Body of pancreas (tissue), 4 donors: ENCODE data around the gene CLEC2B. TPM values are rescaled to one million over a fixed set of nuclear protein-coding genes. Genes with fewer than 3 reads are reported as not detected.

Source experiments
- ATAC-seq: fragments of 150-250 bp; one replicate; pipeline ENCODE4 v1.9.1; 2016
- DNase-seq, 4 donors: peaks; one replicate each; pipeline ENCODE4 v3.0.0-alpha.2; 2019
- H3K27ac ChIP-seq, 4 donors: fragments of 200-600 bp; sonication (generic); 1 replicate in 3 of 4; 2 replicates in 1 of 4; pipeline versions ENCODE4 v1.5.1 to v1.6.1; 2016 to 2019; ENCODE audit warnings: mild to moderate bottlenecking in 1 of 4, mixed read lengths in 1 of 4, moderate library complexity in 1 of 4
- H3K27me3 ChIP-seq, 2 donors: fragments of 200-600 bp; sonication (generic); one replicate each; pipeline ENCODE4 v1.6.0; 2016; ENCODE audit warnings: mild to moderate bottlenecking in 1 of 2
- H3K36me3 ChIP-seq, 2 donors: fragments of 200-600 bp; sonication (generic); replicated peaks in 1 of 2; 2 replicates each; pipeline ENCODE4 v1.5.1; 2016; ENCODE audit warnings: low read depth in 2 of 2; ENCODE audit not compliant: insufficient read depth in 1 of 2
- H3K4me1 ChIP-seq: fragments of 200-600 bp; sonication (generic); one replicate; pipeline ENCODE4 v1.6.0; 2016
- H3K4me3 ChIP-seq, 2 donors: fragments of 200-600 bp; sonication (generic); 1 replicate in 1 of 2; 2 replicates in 1 of 2; pipeline ENCODE4 v1.5.1; 2016 to 2019
- H3K9me3 ChIP-seq, 3 donors: fragments of 200-600 bp; sonication (generic); 1 replicate in 2 of 3; 2 replicates in 1 of 3; pipeline ENCODE4 v1.5.1; 2016
- POLR2A ChIP-seq, 3 donors: fragments of 450-650 bp; IDR thresholded peaks; one replicate each; pipeline ENCODE4 v1.6.1; 2016; ENCODE audit warnings: antibody characterized with exemption in 3 of 3, mild to moderate bottlenecking in 2 of 3
- WGBS, 2 donors: methylation state at CpG; one replicate each; pipeline ENCODE4 v1.1.5; 2017; 5-methylcytosine and 5-hydroxymethylcytosine counted together
- intact Hi-C: fragments of 100-400 bp; cut with DNase I; formaldehyde crosslinking; loops from one replicate; pipeline ENCODE4 v1.15.1; 2023
- total RNA-seq, 2 donors: library from RNA; depleted of rRNA; stranded (reverse); fragments of >200 nt; gene quantifications; one replicate each; pipeline ENCODE4 v1.1.0, GENCODE V29; 2016
- TF ChIP-seq, protein P1 (sequence below), 7 experiments: fragments of 450-650 bp in 4 of 7; fragments of 200-600 bp in 3 of 7; sonication (generic) in 3 of 7; IDR thresholded peaks; one replicate each; pipeline ENCODE4 v1.5.1; 2016 to 2019; ENCODE audit warnings: antibody characterized with exemption in 7 of 7

The CLEC2B gene
- total RNA-seq, 2 donors from 2014 or later, result 0.66 to 4.2 TPM

DNA sequence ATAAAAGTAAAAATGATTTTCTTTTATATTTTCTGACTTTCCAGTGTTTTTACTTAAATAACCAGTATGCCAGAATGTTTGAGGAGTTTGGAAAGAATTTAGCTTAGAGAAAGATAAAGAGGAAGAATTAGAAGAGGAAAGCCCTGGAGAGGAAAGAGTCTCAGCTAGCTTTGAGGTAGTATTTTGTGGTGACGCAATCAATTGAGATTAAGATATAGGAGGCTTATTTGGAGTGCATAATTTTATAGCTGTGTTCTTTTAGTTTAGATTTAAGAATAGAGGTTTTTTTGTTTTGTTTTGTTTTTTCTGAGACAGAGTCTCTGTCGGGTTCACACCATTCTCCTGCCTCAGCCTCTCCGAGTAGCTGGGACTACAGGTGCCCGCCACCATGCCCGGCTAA, 18.1 kb downstream of the CLEC2B start:
- ATAC-seq, result no peak
- 78 to 84% methylated on average over 5 of the region's 5 CpGs for WGBS, 2 donors
- H3K9me3 ChIP-seq, result no peaks in the 10 kb centered on the region
- no peaks in the 10 kb centered on the region for H3K27me3 ChIP-seq
- H3K36me3 ChIP-seq, result no peaks in the 10 kb centered on the region
- no peaks in the 10 kb centered on the region for H3K4me1 ChIP-seq
- DNase-seq, result no peak
- no peak overlapping the region for H3K4me3 ChIP-seq
- intact Hi-C loops, result no loop called here
- TF ChIP-seq POLR2A (IDR thresholded peaks at IDR 0.05), result no peak
- TF ChIP-seq, protein P1, sequence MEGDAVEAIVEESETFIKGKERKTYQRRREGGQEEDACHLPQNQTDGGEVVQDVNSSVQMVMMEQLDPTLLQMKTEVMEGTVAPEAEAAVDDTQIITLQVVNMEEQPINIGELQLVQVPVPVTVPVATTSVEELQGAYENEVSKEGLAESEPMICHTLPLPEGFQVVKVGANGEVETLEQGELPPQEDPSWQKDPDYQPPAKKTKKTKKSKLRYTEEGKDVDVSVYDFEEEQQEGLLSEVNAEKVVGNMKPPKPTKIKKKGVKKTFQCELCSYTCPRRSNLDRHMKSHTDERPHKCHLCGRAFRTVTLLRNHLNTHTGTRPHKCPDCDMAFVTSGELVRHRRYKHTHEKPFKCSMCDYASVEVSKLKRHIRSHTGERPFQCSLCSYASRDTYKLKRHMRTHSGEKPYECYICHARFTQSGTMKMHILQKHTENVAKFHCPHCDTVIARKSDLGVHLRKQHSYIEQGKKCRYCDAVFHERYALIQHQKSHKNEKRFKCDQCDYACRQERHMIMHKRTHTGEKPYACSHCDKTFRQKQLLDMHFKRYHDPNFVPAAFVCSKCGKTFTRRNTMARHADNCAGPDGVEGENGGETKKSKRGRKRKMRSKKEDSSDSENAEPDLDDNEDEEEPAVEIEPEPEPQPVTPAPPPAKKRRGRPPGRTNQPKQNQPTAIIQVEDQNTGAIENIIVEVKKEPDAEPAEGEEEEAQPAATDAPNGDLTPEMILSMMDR (IDR thresholded peaks at IDR 0.05), result no peak
- no peak overlapping the region for H3K27ac ChIP-seq

DNA sequence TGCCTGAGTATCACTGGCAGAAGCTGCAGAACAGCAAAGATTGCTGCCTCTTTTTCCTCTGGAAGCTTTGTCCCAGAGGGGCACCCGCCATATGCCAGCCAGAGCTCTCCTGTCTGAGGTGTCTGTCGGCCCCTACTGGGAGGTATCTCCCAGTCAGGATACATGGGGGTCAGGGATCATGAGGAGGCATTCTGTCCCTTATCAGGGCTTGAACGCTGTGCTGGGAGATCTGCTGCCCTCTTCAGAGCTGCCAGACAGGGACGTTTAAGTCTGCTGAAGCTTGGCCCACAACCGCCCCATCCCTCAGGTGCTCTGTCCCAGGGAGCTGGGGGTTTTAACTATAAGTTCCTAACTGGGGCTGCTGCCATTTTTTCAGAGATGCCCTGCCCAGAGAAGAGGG, 20.3 kb downstream of the CLEC2B start:
- no peak for ATAC-seq
- Histone ChIP-seq H3K9me3 (no peaks in the 10 kb centered on the region), H3K36me3 (no peaks in the 10 kb centered on the region), H3K27me3 (no peaks in the 10 kb centered on the region), H3K4me3 (no peak overlapping the region), H3K27ac (no peak overlapping the region), H3K4me1 (no peaks in the 10 kb centered on the region)
- DNase-seq, result no peak
- intact Hi-C loops, result no loop called here
- WGBS, 2 donors, result 58 to 65% methylated on average over 3 to 5 of the region's 5 CpGs
- TF ChIP-seq POLR2A (IDR thresholded peaks at IDR 0.05), result no peak
- TF ChIP-seq, protein P1 (IDR thresholded peaks at IDR 0.05), result no peak

DNA sequence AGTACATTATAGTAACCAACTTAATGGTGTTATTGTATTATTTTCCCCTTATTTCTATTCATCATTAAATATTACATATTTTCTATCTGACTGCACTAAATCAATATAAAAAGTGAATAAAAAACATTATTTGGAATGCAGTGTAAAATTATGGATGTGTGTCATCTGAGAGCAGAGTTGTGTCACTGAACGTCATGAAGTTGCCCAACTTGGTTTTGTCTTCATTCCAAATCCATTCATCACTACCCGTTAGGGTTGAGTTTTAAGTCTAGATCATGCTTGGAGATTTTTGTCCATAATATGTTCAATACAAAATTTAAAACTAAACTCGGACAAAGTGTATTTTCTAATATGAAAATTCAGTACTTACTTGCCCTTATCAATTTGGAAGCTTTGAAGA, 25.7 kb downstream of the CLEC2B start:
- no peaks in the 10 kb centered on the region for H3K9me3 ChIP-seq
- DNase-seq (no peak), ATAC-seq (no peak)
- H3K27ac ChIP-seq, result no peak overlapping the region
- WGBS, 2 donors, result 51 to 53% methylated on average over 3 of the region's 3 CpGs
- H3K36me3 ChIP-seq, result no peaks in the 10 kb centered on the region
- no peaks in the 10 kb centered on the region for H3K27me3 ChIP-seq
- intact Hi-C loops, result no loop called here
- TF ChIP-seq, protein P1 (IDR thresholded peaks at IDR 0.05), result no peak
- TF ChIP-seq POLR2A (IDR thresholded peaks at IDR 0.05), result no peak
- H3K4me1 ChIP-seq, result no peaks in the 10 kb centered on the region
- no peak overlapping the region for H3K4me3 ChIP-seq

DNA sequence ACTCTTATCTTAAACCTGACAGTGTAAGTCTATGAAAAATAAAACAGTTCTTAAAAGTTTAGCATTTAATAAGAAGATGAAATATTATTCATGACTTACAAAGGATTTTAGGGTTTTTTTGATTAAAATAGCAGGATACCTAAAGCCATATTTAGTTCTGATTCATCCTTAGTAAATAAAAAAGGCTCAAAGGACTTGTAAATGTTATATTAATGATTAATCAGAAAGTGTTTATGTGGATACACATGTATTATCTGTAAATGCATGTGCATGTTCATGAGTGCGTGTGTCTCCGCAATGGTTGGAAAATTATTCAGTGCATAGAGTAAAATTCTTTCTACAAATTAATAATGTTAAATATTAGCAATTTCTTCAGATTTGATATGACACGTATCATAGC, 37.4 kb downstream of the CLEC2B start:
- Histone ChIP-seq H3K4me3 (no peak overlapping the region), H3K4me1 (no peaks in the 10 kb centered on the region), H3K36me3 (no peaks in the 10 kb centered on the region), H3K27me3 (no peaks in the 10 kb centered on the region), H3K27ac (no peak overlapping the region), H3K9me3 (no peaks in the 10 kb centered on the region)
- TF ChIP-seq, protein P1 (IDR thresholded peaks at IDR 0.05), result no peak
- TF ChIP-seq POLR2A (IDR thresholded peaks at IDR 0.05), result no peak
- intact Hi-C loops, result no loop called here
- DNase-seq (no peak), ATAC-seq (no peak)
- 45 to 52% methylated on average over 3 of the region's 3 CpGs for whole genome bisulfite sequencing, 2 donors

DNA sequence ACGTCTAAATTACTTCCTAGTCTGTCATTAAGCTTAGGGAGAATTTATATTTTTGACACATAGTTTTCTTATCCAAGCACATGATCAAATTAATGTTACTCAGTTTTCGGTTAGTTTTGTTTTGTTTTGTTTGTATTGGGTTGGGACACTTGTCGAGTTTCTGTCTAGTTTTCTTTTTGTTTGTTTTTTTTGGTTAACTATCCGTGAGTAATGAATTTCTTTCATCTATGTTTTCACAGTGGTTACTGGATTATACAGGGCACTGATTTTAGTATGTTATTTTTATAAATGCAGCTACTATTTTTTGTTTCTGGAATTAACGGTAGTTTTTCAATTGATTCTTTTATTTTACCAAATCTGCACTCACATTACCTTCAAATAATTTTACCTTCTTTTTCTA, 39.2 kb downstream of the CLEC2B start:
- Histone ChIP-seq H3K4me3 (no peak overlapping the region), H3K27me3 (no peaks in the 10 kb centered on the region), H3K9me3 (no peaks in the 10 kb centered on the region), H3K4me1 (no peaks in the 10 kb centered on the region), H3K27ac (no peak overlapping the region), H3K36me3 (no peaks in the 10 kb centered on the region)
- WGBS, 2 donors, result 52 to 62% methylated on average over 5 of the region's 5 CpGs
- ATAC-seq (no peak), DNase-seq (no peak)
- intact Hi-C loops, result no loop called here
- TF ChIP-seq, protein P1 (IDR thresholded peaks at IDR 0.05), result no peak
- no peak for TF ChIP-seq POLR2A (IDR thresholded peaks at IDR 0.05)
